Transverse colon (tissue), 4 donors: Measurements from ENCODE around the gene LMO4. TPM values are rescaled to one million over a fixed set of nuclear protein-coding genes. Genes with fewer than 3 reads are reported as not detected.

ENCODE experiments used
- DNase-seq: peaks from one replicate; pipeline ENCODE4 v3.0.0-alpha.2; 2019
- H3K27ac ChIP-seq, 4 donors: fragments of 200-600 bp; sonication (generic); 2 replicates each; pipeline ENCODE4 v1.5.1; 2016 to 2018; ENCODE audit warnings: inconsistent platforms in 4 of 4
- H3K27me3 ChIP-seq: fragments of 200-600 bp; sonication (generic); 2 replicates; pipeline ENCODE4 v1.5.1; 2017; ENCODE audit warnings: inconsistent platforms
- H3K36me3 ChIP-seq, 4 donors: fragments of 200-600 bp; sonication (generic); 2 replicates each; pipeline ENCODE4 v1.5.1; 2017 to 2019; ENCODE audit warnings: inconsistent platforms in 4 of 4
- H3K4me1 ChIP-seq, 4 donors: fragments of 200-600 bp; sonication (generic); 2 replicates each; pipeline ENCODE4 v1.5.1; 2017 to 2020; ENCODE audit warnings: inconsistent platforms in 4 of 4
- H3K4me3 ChIP-seq, 4 donors: fragments of 200-600 bp; sonication (generic); 1 replicate in 1 of 4; 2 replicates in 3 of 4; pipeline versions ENCODE4 v1.5.1 to v1.6.1; 2017 to 2019; ENCODE audit warnings: inconsistent platforms in 4 of 4
- H3K9me3 ChIP-seq, 2 donors: fragments of 200-600 bp; sonication (generic); 2 replicates each; pipeline ENCODE4 v1.5.1; 2017 to 2019; ENCODE audit warnings: inconsistent platforms in 2 of 2
- EP300 ChIP-seq: sonication (generic); formaldehyde crosslinking; IDR thresholded peaks from one replicate; pipeline ENCODE4 v1.6.1; 2017; ENCODE audit warnings: antibody characterized with exemption, low read depth
- POLR2A ChIP-seq: fragments of 450-650 bp; IDR thresholded peaks from one replicate; pipeline ENCODE4 v1.6.1; 2016; ENCODE audit warnings: antibody characterized with exemption, mild to moderate bottlenecking, moderate library complexity
- POLR2AphosphoS5 ChIP-seq, 3 donors: sonication (generic); formaldehyde crosslinking; IDR thresholded peaks; one replicate each; pipeline ENCODE4 v1.6.1; 2016; ENCODE audit warnings: antibody characterized with exemption in 3 of 3
- WGBS, 2 donors: methylation state at CpG; one replicate each; pipeline ENCODE4 v1.1.5; 2018; ENCODE audit warnings: low coverage in 1 of 2; 5-methylcytosine and 5-hydroxymethylcytosine counted together
- in situ Hi-C, 4 donors: fragments of 200-750 bp; cut with MboI; loops; one replicate each; pipeline versions ENCODE4 v1.15.0 to v1.15.1; 2017; ENCODE audit warnings: low sequenced_read_pairs in 3 of 4, low pct_ligation_motif_present in 1 of 4, low pct_unique_long_range_greater_than_20kb in 1 of 4
- intact Hi-C: fragments of 100-400 bp; cut with DNase I; formaldehyde crosslinking; loops from one replicate; pipeline ENCODE4 v1.15.1; 2023; ENCODE audit warnings: low total_unique reads
- total RNA-seq, 4 donors: library from RNA; depleted of rRNA; stranded (reverse); fragments of >200 nt; gene quantifications; one replicate each; pipeline ENCODE4 v1.1.0, GENCODE V29; 2016
- TF ChIP-seq, protein P1 (sequence below), 5 experiments: fragments of 200-600 bp in 3 of 5; fragments of 450-650 bp in 2 of 5; sonication (generic) in 3 of 5; IDR thresholded peaks; 1 replicate in 2 of 5; 2 replicates in 3 of 5; pipeline ENCODE4 v1.5.1; 2016 to 2017; ENCODE audit warnings: antibody characterized with exemption in 5 of 5, inconsistent platforms in 3 of 5, mild to moderate bottlenecking in 2 of 5, moderate library complexity in 1 of 5

The LMO4 gene
- total RNA-seq, 4 donors from 2014 or later = 8.4 to 22.4 (median 16.4) TPM

- TF ChIP-seq EP300 (no peak), POLR2AphosphoS5 (IDR thresholded peaks at IDR 0.05) (no peak), POLR2A (no peak)
- TF ChIP-seq, protein P1, sequence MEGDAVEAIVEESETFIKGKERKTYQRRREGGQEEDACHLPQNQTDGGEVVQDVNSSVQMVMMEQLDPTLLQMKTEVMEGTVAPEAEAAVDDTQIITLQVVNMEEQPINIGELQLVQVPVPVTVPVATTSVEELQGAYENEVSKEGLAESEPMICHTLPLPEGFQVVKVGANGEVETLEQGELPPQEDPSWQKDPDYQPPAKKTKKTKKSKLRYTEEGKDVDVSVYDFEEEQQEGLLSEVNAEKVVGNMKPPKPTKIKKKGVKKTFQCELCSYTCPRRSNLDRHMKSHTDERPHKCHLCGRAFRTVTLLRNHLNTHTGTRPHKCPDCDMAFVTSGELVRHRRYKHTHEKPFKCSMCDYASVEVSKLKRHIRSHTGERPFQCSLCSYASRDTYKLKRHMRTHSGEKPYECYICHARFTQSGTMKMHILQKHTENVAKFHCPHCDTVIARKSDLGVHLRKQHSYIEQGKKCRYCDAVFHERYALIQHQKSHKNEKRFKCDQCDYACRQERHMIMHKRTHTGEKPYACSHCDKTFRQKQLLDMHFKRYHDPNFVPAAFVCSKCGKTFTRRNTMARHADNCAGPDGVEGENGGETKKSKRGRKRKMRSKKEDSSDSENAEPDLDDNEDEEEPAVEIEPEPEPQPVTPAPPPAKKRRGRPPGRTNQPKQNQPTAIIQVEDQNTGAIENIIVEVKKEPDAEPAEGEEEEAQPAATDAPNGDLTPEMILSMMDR (IDR thresholded peaks at IDR 0.05) = no peak
- no peak for DNase-seq
- WGBS, 2 donors = 35 to 52% methylated on average over 5 of the region's 5 CpGs
- no peak overlapping the region for H3K4me3 ChIP-seq
- in situ Hi-C loops (no loop called here), intact Hi-C loops (no loop called here)
- H3K36me3 ChIP-seq = no peaks in the 10 kb centered on the region
- no peaks in the 10 kb centered on the region for H3K27me3 ChIP-seq
- no peak overlapping the region for H3K27ac ChIP-seq
- peaks cover 0 to 6% (median 0%) of the 10 kb centered on the region in 4 donors for H3K4me1 ChIP-seq
- no peaks in the 10 kb centered on the region for H3K9me3 ChIP-seq
Observed at GRCh38 chr1:87386217-87386790, 57.6 kb downstream of the LMO4 start.

DNA sequence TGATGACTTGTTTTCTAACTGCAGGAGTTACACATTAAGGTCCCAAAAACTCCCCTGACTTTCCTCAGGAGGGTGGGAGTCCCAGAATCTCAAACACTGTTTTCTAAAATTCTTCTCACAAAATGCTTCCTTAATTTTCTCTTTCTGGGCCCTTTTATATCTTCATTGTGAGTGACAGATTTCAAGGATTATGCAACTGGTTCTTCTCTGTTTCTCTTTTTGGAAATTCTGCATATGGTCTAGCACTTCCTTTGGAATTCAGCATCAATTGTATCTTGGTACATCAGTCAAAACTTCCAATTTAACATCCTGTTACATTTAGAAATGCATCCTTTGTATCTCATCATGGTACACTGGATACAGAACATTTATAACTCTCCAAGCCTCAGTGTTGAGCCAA is 59.7 kb downstream of the LMO4 start:
- intact Hi-C loops = no loop called here
- no peak for DNase-seq
- Histone ChIP-seq H3K36me3 (no peaks in the 10 kb centered on the region), H3K27me3 (no peaks in the 10 kb centered on the region), H3K27ac (no peak overlapping the region), H3K9me3 (no peaks in the 10 kb centered on the region), H3K4me3 (no peak overlapping the region), H3K4me1 (peaks cover 0 to 6% (median 2%) of the 10 kb centered on the region in 4 donors)
- TF ChIP-seq POLR2AphosphoS5 (IDR thresholded peaks at IDR 0.05) = no peak
- no peak for TF ChIP-seq POLR2A
- in situ Hi-C loops = no loop called here

- WGBS, 2 donors = 20 to 23% methylated on average over 1 of the region's 1 CpG
- H3K27me3 ChIP-seq = no peaks in the 10 kb centered on the region
- intact Hi-C loops = no loop called here
- no peak overlapping the region for H3K27ac ChIP-seq
- H3K36me3 ChIP-seq = no peaks in the 10 kb centered on the region
- TF ChIP-seq, protein P1 (IDR thresholded peaks at IDR 0.05) = no peak
- no peak for TF ChIP-seq EP300
- TF ChIP-seq POLR2AphosphoS5 (IDR thresholded peaks at IDR 0.05) = no peak
- no peak for TF ChIP-seq POLR2A
- H3K4me3 ChIP-seq = no peak overlapping the region
- in situ Hi-C loops = no loop called here
- no peak for DNase-seq
- H3K4me1 ChIP-seq = peaks cover 0 to 6% (median 2%) of the 10 kb centered on the region in 4 donors
- no peaks in the 10 kb centered on the region for H3K9me3 ChIP-seq
Observed at GRCh38 chr1:87389011-87389410, 60.3 kb downstream of the LMO4 start.

DNA sequence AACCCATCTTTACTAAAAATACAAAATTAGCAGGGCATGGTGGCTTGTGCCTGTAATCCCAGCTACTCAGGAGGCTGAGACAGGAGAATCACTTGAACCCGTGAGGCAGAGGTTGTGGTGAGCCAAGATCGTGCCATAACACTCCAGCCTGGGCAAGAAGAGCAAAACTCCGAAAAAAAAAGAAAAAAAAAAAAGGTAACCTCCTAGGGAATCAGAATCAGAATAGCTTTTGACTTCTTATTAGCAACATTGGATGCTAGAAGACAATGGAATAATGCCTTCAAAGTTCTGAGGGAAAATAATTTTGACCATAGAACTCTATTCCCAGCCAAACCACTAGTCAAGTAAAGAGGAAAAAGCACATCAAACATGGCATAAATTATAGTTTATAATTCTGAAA is 60.9 kb downstream of the LMO4 start:
- Histone ChIP-seq H3K4me1 (peaks cover 0 to 6% (median 2%) of the 10 kb centered on the region in 4 donors), H3K4me3 (no peak overlapping the region), H3K36me3 (no peaks in the 10 kb centered on the region), H3K27ac (no peak overlapping the region), H3K9me3 (no peaks in the 10 kb centered on the region), H3K27me3 (no peaks in the 10 kb centered on the region)
- WGBS, 2 donors = 86 to 92% methylated on average over 3 of the region's 3 CpGs
- in situ Hi-C loops (no loop called here), intact Hi-C loops (no loop called here)
- DNase-seq = no peak
- no peak for TF ChIP-seq POLR2AphosphoS5 (IDR thresholded peaks at IDR 0.05)
- TF ChIP-seq EP300 = no peak
- TF ChIP-seq, protein P1 (IDR thresholded peaks at IDR 0.05) = no peak
- TF ChIP-seq POLR2A = no peak
